ENCODE data around the gene ABCG2.

- TF ChIP-seq CTCF (IDR thresholded peaks at IDR 0.05): no peak
- no peak for TF ChIP-seq POLR2A (IDR thresholded peaks at IDR 0.05)
Observed at GRCh38 chr4:88070031-88070430, 88.4 kb downstream of the ABCG2 start.

Data from Peyer's patch (tissue), 4 donors.